ENCODE measurements around the gene OVAAL. TPM values are rescaled to one million over a fixed set of nuclear protein-coding genes. Genes with fewer than 3 reads are reported as not detected.
A peak's percentile ranks its signal among the peaks of the same experiment; 100 is the strongest.

OVAAL gene
- total RNA-seq, 1 donor from 2014 or later, result not detected

- H3K4me3 Mint-ChIP-seq (ENCODE audit: unreplicated experiment), result no peak overlapping the region
- no peaks in the 10 kb centered on the region for H3K9me3 Mint-ChIP-seq (ENCODE audit: unreplicated experiment)
- no peaks in the 10 kb centered on the region for H3K36me3 Mint-ChIP-seq (ENCODE audit: unreplicated experiment)
These were observed 3.4 kb upstream of the OVAAL start for GRCh38 chr1:180555411-180555810.

GRCh38 chr1:180560200-180560867 is 1.6 kb downstream of the OVAAL start:
- H3K4me1 Mint-ChIP-seq (ENCODE audit: unreplicated experiment), result peaks cover 19% of the 10 kb centered on the region
- no peak for DNase-seq (ENCODE audit: extremely low spot score, unreplicated experiment)
- H3K27ac Mint-ChIP-seq (ENCODE audit: unreplicated experiment), result no peak overlapping the region
- TF ChIP-seq, protein P1, sequence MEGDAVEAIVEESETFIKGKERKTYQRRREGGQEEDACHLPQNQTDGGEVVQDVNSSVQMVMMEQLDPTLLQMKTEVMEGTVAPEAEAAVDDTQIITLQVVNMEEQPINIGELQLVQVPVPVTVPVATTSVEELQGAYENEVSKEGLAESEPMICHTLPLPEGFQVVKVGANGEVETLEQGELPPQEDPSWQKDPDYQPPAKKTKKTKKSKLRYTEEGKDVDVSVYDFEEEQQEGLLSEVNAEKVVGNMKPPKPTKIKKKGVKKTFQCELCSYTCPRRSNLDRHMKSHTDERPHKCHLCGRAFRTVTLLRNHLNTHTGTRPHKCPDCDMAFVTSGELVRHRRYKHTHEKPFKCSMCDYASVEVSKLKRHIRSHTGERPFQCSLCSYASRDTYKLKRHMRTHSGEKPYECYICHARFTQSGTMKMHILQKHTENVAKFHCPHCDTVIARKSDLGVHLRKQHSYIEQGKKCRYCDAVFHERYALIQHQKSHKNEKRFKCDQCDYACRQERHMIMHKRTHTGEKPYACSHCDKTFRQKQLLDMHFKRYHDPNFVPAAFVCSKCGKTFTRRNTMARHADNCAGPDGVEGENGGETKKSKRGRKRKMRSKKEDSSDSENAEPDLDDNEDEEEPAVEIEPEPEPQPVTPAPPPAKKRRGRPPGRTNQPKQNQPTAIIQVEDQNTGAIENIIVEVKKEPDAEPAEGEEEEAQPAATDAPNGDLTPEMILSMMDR (IDR thresholded peaks at IDR 0.05), result no peak
- no peaks in the 10 kb centered on the region for H3K36me3 Mint-ChIP-seq (ENCODE audit: unreplicated experiment)
- no peaks in the 10 kb centered on the region for H3K9me3 Mint-ChIP-seq (ENCODE audit: unreplicated experiment)
- no peak overlapping the region for H3K4me3 Mint-ChIP-seq (ENCODE audit: unreplicated experiment)
- no peaks in the 10 kb centered on the region for H3K27me3 Mint-ChIP-seq (ENCODE audit: unreplicated experiment)

More at GRCh38 chr1:180555411-180555810, 3.4 kb upstream of the OVAAL start:
- DNase-seq (ENCODE audit: extremely low spot score, unreplicated experiment), result no peak
- Mint-ChIP-seq H3K27me3 (ENCODE audit: unreplicated experiment) (no peaks in the 10 kb centered on the region), H3K4me1 (ENCODE audit: unreplicated experiment) (no peaks in the 10 kb centered on the region), H3K27ac (ENCODE audit: unreplicated experiment) (no peak overlapping the region)
- TF ChIP-seq, protein P1 (IDR thresholded peaks at IDR 0.05), result no peak

GRCh38 chr1:180560868-180561600 is 2.3 kb downstream of the OVAAL start:
- no peaks in the 10 kb centered on the region for H3K9me3 Mint-ChIP-seq (ENCODE audit: unreplicated experiment)
- H3K27ac Mint-ChIP-seq (ENCODE audit: unreplicated experiment), result peak overlapping the region; percentile 23
- no peaks in the 10 kb centered on the region for H3K27me3 Mint-ChIP-seq (ENCODE audit: unreplicated experiment)
- TF ChIP-seq, protein P1 (IDR thresholded peaks at IDR 0.05), result no peak
- no peak overlapping the region for H3K4me3 Mint-ChIP-seq (ENCODE audit: unreplicated experiment)
- H3K36me3 Mint-ChIP-seq (ENCODE audit: unreplicated experiment), result no peaks in the 10 kb centered on the region
- DNase-seq (ENCODE audit: extremely low spot score, unreplicated experiment), result no peak
- peaks cover 19% of the 10 kb centered on the region for H3K4me1 Mint-ChIP-seq (ENCODE audit: unreplicated experiment)

DNA sequence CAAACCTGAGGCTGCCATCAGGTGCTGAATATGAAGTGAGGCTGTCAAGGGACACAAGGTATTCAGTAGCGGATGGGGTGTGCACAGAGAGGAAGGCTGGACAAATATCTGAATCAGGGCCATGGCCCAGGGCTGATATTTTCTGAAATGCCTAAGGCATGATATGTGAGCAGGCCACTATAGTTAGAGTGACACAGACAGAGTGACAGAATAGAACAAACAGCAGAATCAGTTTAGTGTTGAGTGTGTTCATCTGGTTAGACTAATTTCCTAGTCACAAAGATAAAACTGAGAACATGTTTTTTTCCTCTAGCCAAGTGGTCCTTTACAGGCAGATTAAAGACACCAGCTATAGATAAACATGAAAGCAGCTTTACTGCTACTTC is 3.9 kb downstream of the OVAAL start:
- TF ChIP-seq, protein P1 (IDR thresholded peaks at IDR 0.05), result no peak
- H3K36me3 Mint-ChIP-seq (ENCODE audit: unreplicated experiment), result no peaks in the 10 kb centered on the region
- H3K4me3 Mint-ChIP-seq (ENCODE audit: unreplicated experiment), result no peak overlapping the region
- H3K27ac Mint-ChIP-seq (ENCODE audit: unreplicated experiment), result peak overlapping the region; percentile 67
- DNase-seq (ENCODE audit: extremely low spot score, unreplicated experiment), result no peak
- H3K9me3 Mint-ChIP-seq (ENCODE audit: unreplicated experiment), result no peaks in the 10 kb centered on the region
- no peaks in the 10 kb centered on the region for H3K27me3 Mint-ChIP-seq (ENCODE audit: unreplicated experiment)
- peaks cover 19% of the 10 kb centered on the region for H3K4me1 Mint-ChIP-seq (ENCODE audit: unreplicated experiment)
